GM23338 (cell line): ENCODE measurements around the gene PLD5. TPM values are rescaled to one million over a fixed set of nuclear protein-coding genes. Genes with fewer than 3 reads are reported as not detected.

Experiments used
- ATAC-seq: fragments of 200-7000 bp; cut with Tn5 transposase; 3 replicates; pipeline ENCODE4 v1.9.1; 2020
- DNase-seq: peaks from one replicate; pipeline ENCODE4 v3.0.0-alpha.2; 2015; ENCODE audit warnings: low spot score
- H2AFZ ChIP-seq: fragments of 200-600 bp; sonication (generic); 2 replicates; pipeline ENCODE4 v1.8.0; 2016; ENCODE audit warnings: antibody characterized with exemption, mild to moderate bottlenecking, moderate library complexity
- H3F3A ChIP-seq: fragments of 200-600 bp; sonication (generic); replicated peaks from 2 replicates; pipeline ENCODE4 v1.8.0; 2017; ENCODE audit warnings: antibody characterized with exemption, mixed run types, low read depth
- H3K27ac ChIP-seq: fragments of 200-600 bp; sonication (generic); 2 replicates; pipeline ENCODE4 v1.6.1; 2016; ENCODE audit warnings: low read depth
- H3K27me3 ChIP-seq: fragments of 200-600 bp; sonication (generic); 2 replicates; pipeline ENCODE4 v1.8.0; 2016; ENCODE audit warnings: mild to moderate bottlenecking, mixed run types, moderate library complexity; ENCODE audit not compliant: insufficient read depth
- H3K36me3 ChIP-seq: fragments of 200-600 bp; sonication (generic); 2 replicates; pipeline ENCODE4 v1.8.0; 2016; ENCODE audit warnings: mild to moderate bottlenecking; ENCODE audit not compliant: insufficient read depth
- H3K4me1 ChIP-seq: fragments of 200-600 bp; sonication (generic); 2 replicates; pipeline ENCODE4 v1.8.0; 2016; ENCODE audit warnings: mild to moderate bottlenecking, moderate library complexity; ENCODE audit not compliant: insufficient read depth
- H3K4me2 ChIP-seq: fragments of 200-600 bp; sonication (generic); 2 replicates; pipeline ENCODE4 v1.7.1; 2017; ENCODE audit warnings: mixed run types
- H3K4me3 ChIP-seq: fragments of 200-600 bp; sonication (generic); 2 replicates; pipeline ENCODE4 v1.6.1; 2016; ENCODE audit warnings: mixed run types
- H3K79me2 ChIP-seq: fragments of 200-600 bp; sonication (generic); replicated peaks from 2 replicates; pipeline ENCODE4 v1.8.0; 2017; ENCODE audit warnings: mild to moderate bottlenecking; ENCODE audit not compliant: insufficient read depth
- H3K9me2 ChIP-seq: fragments of 200-600 bp; sonication (generic); 2 replicates; pipeline ENCODE4 v1.8.0; 2017; ENCODE audit not compliant: insufficient read depth
- H4K20me1 ChIP-seq: fragments of 200-600 bp; sonication (generic); replicated peaks from 2 replicates; pipeline ENCODE4 v1.8.0; 2017; ENCODE audit warnings: mild to moderate bottlenecking; ENCODE audit not compliant: insufficient read depth
- H3K27ac Mint-ChIP-seq: 2 replicates; pipeline ENCODE4 v1.8.0; 2020; ENCODE audit warnings: inconsistent platforms, mild to moderate bottlenecking, moderate library complexity, mixed read lengths
- H3K27me3 Mint-ChIP-seq: 3 replicates; pipeline ENCODE4 v1.8.0; 2022; ENCODE audit warnings: low read depth, mild to moderate bottlenecking, moderate library complexity, mixed read lengths, inconsistent platforms; ENCODE audit not compliant: insufficient read depth, poor library complexity
- H3K36me3 Mint-ChIP-seq: 3 replicates; pipeline ENCODE4 v1.8.0; 2021; ENCODE audit warnings: low read depth, mild to moderate bottlenecking, inconsistent platforms, moderate library complexity, mixed read lengths
- H3K4me1 Mint-ChIP-seq: 3 replicates; pipeline ENCODE4 v1.8.0; 2020; ENCODE audit warnings: mild to moderate bottlenecking, inconsistent platforms, mixed read lengths
- H3K4me3 Mint-ChIP-seq: 3 replicates; pipeline ENCODE4 v1.8.0; 2021; ENCODE audit warnings: moderate library complexity, mild to moderate bottlenecking, inconsistent platforms, mixed read lengths
- H3K9me3 Mint-ChIP-seq: 3 replicates; pipeline ENCODE4 v1.8.0; 2020; ENCODE audit warnings: moderate library complexity, mild to moderate bottlenecking, inconsistent platforms, mixed read lengths
- CREB1 ChIP-seq: fragments of 250-450 bp; sonication (Bioruptor Pico); IDR thresholded peaks from 2 replicates; pipeline ENCODE4 v1.5.0; 2020; ENCODE audit warnings: low read depth, mild to moderate bottlenecking, moderate library complexity
- EZH2 ChIP-seq: fragments of 200-600 bp; sonication (generic); IDR thresholded peaks from one replicate; pipeline ENCODE4 v1.8.0; 2017; ENCODE audit warnings: antibody characterized with exemption, mild to moderate bottlenecking, low read depth; ENCODE audit not compliant: unreplicated experiment
- JUNB ChIP-seq: IDR thresholded peaks from one replicate; pipeline ENCODE4 v1.6.1; 2016; ENCODE audit warnings: antibody characterized with exemption; ENCODE audit not compliant: unreplicated experiment
- NANOG ChIP-seq: IDR thresholded peaks from 2 replicates; pipeline ENCODE4 v1.6.1; 2016; ENCODE audit warnings: antibody characterized with exemption, borderline replicate concordance
- POLR2AphosphoS5 ChIP-seq: IDR thresholded peaks from 2 replicates; pipeline ENCODE4 v1.6.1; 2016; ENCODE audit warnings: antibody characterized with exemption, low read depth
- REST ChIP-seq: IDR thresholded peaks from one replicate; pipeline ENCODE4 v1.6.1; 2018; ENCODE audit warnings: antibody characterized with exemption; ENCODE audit not compliant: unreplicated experiment
- STAT1 ChIP-seq: IDR thresholded peaks from one replicate; pipeline ENCODE4 v1.6.1; 2016; ENCODE audit warnings: antibody characterized with exemption; ENCODE audit not compliant: unreplicated experiment
- ZNF114 ChIP-seq: fragments of 250-450 bp; sonication (Bioruptor Pico); IDR thresholded peaks from 2 replicates; pipeline ENCODE4 v1.5.0; 2020; ENCODE audit warnings: mild to moderate bottlenecking, moderate library complexity
- polyA plus RNA-seq: library from polyadenylated mRNA; unstranded; fragments of >200 nt; fragmentation: Nextera tagmentation; extraction: Ambion mirVana; gene quantifications from 2 replicates; pipeline ENCODE4 v1.2.1, GENCODE V29; 2016
- total RNA-seq: library from RNA; depleted of rRNA; stranded (reverse); fragments of >200 nt; shearing (Covaris generic); gene quantifications from 2 replicates; pipeline ENCODE4 v1.2.3, GENCODE V29; 2014
- TF ChIP-seq, protein P1 (sequence below): fragments of 250-450 bp; sonication (Bioruptor Pico); IDR thresholded peaks from 2 replicates; pipeline ENCODE4 v1.5.0; 2020; ENCODE audit warnings: mild to moderate bottlenecking, moderate library complexity

PLD5 gene
- total and polyA plus RNA-seq, 2 experiments from 2014 or later = 5.5 to 5.8 TPM

DNA sequence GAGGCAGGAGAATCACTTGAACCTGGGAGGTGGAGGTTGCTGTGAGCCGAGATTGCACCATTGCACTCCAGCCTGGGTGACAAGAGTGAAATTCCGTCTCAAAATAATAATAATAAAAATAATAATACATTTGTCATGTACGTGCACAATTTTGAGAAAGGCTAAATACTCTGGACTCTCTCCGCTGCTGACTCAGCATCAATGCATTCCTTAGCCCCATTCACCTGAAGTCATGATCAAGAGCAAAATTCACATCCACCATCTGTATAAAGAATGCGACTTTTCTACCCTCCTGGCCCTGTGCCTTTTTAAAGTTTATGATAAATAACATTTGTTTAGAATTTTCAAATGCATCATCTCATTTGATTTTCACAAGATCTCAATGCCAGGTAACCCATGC is 490.1 kb downstream of the PLD5 start (continued):
- TF ChIP-seq, protein P1, sequence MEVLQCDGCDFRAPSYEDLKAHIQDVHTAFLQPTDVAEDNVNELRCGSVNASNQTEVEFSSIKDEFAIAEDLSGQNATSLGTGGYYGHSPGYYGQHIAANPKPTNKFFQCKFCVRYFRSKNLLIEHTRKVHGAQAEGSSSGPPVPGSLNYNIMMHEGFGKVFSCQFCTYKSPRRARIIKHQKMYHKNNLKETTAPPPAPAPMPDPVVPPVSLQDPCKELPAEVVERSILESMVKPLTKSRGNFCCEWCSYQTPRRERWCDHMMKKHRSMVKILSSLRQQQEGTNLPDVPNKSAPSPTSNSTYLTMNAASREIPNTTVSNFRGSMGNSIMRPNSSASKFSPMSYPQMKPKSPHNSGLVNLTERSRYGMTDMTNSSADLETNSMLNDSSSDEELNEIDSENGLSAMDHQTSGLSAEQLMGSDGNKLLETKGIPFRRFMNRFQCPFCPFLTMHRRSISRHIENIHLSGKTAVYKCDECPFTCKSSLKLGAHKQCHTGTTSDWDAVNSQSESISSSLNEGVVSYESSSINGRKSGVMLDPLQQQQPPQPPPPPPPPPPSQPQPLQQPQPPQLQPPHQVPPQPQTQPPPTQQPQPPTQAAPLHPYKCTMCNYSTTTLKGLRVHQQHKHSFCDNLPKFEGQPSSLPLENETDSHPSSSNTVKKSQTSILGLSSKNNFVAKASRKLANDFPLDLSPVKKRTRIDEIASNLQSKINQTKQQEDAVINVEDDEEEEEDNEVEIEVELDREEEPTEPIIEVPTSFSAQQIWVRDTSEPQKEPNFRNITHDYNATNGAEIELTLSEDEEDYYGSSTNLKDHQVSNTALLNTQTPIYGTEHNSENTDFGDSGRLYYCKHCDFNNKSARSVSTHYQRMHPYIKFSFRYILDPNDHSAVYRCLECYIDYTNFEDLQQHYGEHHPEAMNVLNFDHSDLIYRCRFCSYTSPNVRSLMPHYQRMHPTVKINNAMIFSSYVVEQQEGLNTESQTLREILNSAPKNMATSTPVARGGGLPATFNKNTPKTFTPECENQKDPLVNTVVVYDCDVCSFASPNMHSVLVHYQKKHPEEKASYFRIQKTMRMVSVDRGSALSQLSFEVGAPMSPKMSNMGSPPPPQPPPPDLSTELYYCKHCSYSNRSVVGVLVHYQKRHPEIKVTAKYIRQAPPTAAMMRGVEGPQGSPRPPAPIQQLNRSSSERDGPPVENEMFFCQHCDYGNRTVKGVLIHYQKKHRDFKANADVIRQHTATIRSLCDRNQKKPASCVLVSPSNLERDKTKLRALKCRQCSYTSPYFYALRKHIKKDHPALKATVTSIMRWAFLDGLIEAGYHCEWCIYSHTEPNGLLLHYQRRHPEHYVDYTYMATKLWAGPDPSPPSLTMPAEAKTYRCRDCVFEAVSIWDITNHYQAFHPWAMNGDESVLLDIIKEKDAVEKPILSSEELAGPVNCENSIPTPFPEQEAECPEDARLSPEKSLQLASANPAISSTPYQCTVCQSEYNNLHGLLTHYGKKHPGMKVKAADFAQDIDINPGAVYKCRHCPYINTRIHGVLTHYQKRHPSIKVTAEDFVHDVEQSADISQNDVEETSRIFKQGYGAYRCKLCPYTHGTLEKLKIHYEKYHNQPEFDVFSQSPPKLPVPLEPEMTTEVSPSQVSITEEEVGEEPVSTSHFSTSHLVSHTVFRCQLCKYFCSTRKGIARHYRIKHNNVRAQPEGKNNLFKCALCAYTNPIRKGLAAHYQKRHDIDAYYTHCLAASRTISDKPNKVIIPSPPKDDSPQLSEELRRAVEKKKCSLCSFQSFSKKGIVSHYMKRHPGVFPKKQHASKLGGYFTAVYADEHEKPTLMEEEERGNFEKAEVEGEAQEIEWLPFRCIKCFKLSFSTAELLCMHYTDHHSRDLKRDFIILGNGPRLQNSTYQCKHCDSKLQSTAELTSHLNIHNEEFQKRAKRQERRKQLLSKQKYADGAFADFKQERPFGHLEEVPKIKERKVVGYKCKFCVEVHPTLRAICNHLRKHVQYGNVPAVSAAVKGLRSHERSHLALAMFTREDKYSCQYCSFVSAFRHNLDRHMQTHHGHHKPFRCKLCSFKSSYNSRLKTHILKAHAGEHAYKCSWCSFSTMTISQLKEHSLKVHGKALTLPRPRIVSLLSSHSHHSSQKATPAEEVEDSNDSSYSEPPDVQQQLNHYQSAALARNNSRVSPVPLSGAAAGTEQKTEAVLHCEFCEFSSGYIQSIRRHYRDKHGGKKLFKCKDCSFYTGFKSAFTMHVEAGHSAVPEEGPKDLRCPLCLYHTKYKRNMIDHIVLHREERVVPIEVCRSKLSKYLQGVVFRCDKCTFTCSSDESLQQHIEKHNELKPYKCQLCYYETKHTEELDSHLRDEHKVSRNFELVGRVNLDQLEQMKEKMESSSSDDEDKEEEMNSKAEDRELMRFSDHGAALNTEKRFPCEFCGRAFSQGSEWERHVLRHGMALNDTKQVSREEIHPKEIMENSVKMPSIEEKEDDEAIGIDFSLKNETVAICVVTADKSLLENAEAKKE (CRISPR knock-in tag) = no peak
- TF ChIP-seq STAT1 (no peak), EZH2 (no peak), POLR2AphosphoS5 (no peak), REST (no peak), JUNB (no peak)

DNA sequence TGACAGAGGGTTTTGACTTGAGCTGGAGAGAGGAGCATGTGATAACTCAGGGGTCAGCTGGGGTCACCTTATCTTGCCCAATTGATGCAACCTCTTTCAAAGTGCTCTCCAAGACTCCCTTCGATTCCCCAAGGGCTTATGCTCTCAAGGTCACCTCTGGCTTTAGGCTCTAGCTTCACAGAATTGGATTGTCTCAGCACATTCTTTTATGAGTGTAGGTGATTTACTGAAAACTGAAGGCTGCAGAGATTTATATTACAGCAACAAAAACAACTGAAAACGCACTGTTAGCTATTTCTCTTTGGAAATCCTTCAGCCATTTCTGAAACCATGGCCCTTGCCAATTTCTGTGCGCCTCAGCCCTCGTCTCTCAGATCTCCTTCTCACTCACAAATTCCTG is 491.1 kb downstream of the PLD5 start:
- H3K36me3 Mint-ChIP-seq = 0 out of 3 replicates have a peak, but pooled peaks cover 3% of the 10 kb centered on the region

More for the DNA sequence above, 491.1 kb downstream of the PLD5 start:
- no peaks in the 10 kb centered on the region; the same call in 1 of the 3 replicates for H3K9me3 Mint-ChIP-seq
- no peak overlapping the region for H3K4me3 Mint-ChIP-seq
- DNase-seq (no peak), ATAC-seq (no peak)
- no peaks in the 10 kb centered on the region for H3K79me2 ChIP-seq
- no peaks in the 10 kb centered on the region for H3K36me3 ChIP-seq
- H3K27ac Mint-ChIP-seq = no peak overlapping the region
- TF ChIP-seq NANOG (no peak), JUNB (no peak), EZH2 (no peak), CREB1 (no peak), ZNF114 (no peak)
- H3K4me2 ChIP-seq = no peak overlapping the region
- no peaks in the 10 kb centered on the region for H3F3A ChIP-seq
- H3K4me1 ChIP-seq = no peaks in the 10 kb centered on the region
- no peaks in the 10 kb centered on the region; the same call in 2 of the 3 replicates for H3K4me1 Mint-ChIP-seq
- no peaks in the 10 kb centered on the region; the same call in 1 of the 2 replicates for H3K9me2 ChIP-seq
- H4K20me1 ChIP-seq = no peaks in the 10 kb centered on the region
- no peak overlapping the region for H3K27ac ChIP-seq
- H3K4me3 ChIP-seq = no peak overlapping the region
- H2AFZ ChIP-seq = no peak overlapping the region; the same call in 1 of the 2 replicates
- no peaks in the 10 kb centered on the region for H3K27me3 ChIP-seq
- peaks cover 3% of the 10 kb centered on the region for H3K27me3 Mint-ChIP-seq
